Karpas-422 (cell line): ENCODE results near the gene TOP3B. TPM values are rescaled to one million over a fixed set of nuclear protein-coding genes. Genes with fewer than 3 reads are reported as not detected.
"Not testable (repeated sequence)": the region's sequence is repeated elsewhere in the genome, so short reads cannot be mapped to it uniquely, and the experiment has no call there.

Source experiments
- DNase-seq: peaks from one replicate; pipeline ENCODE4 v3.0.0-alpha.2; 2015
- H2AFZ ChIP-seq: fragments of 200-600 bp; sonication (generic); 2 replicates; pipeline ENCODE4 v1.6.1; 2014; ENCODE audit warnings: antibody characterized with exemption, low read length, mixed read lengths
- H3K27ac ChIP-seq: fragments of 200-600 bp; sonication (generic); 2 replicates; pipeline ENCODE4 v1.5.1; 2014; ENCODE audit warnings: mild to moderate bottlenecking, low read length, moderate library complexity
- H3K27me3 ChIP-seq: fragments of 200-600 bp; sonication (generic); 2 replicates; pipeline ENCODE4 v1.6.1; 2014; ENCODE audit warnings: low read length, mixed read lengths
- H3K36me3 ChIP-seq: fragments of 200-600 bp; sonication (generic); 2 replicates; pipeline ENCODE4 v1.6.1; 2014; ENCODE audit warnings: low read length, mixed read lengths; ENCODE audit not compliant: insufficient read depth
- H3K4me1 ChIP-seq: fragments of 200-600 bp; sonication (generic); 2 replicates; pipeline ENCODE4 v1.6.1; 2014; ENCODE audit warnings: mild to moderate bottlenecking, low read length, mixed read lengths
- H3K4me2 ChIP-seq: fragments of 200-600 bp; sonication (generic); 2 replicates; pipeline ENCODE4 v1.6.1; 2014; ENCODE audit warnings: low read length, low read depth, mild to moderate bottlenecking; ENCODE audit not compliant: poor library complexity, severe bottlenecking
- H3K4me3 ChIP-seq: fragments of 200-600 bp; sonication (generic); 2 replicates; pipeline ENCODE4 v1.5.1; 2014; ENCODE audit warnings: mild to moderate bottlenecking, antibody characterized with exemption, low read length, mixed read lengths
- H3K79me2 ChIP-seq: fragments of 200-600 bp; sonication (generic); 2 replicates; pipeline ENCODE4 v1.6.1; 2014; ENCODE audit warnings: mild to moderate bottlenecking, low read length, mixed read lengths
- H3K9ac ChIP-seq: fragments of 200-600 bp; sonication (generic); 2 replicates; pipeline ENCODE4 v1.6.0; 2014; ENCODE audit warnings: low read length
- H3K9me2 ChIP-seq: fragments of 200-600 bp; sonication (generic), shearing (Covaris generic); replicated peaks from 2 replicates; pipeline ENCODE4 v1.6.0; 2014; ENCODE audit warnings: mild to moderate bottlenecking, low read length, moderate library complexity; ENCODE audit not compliant: insufficient read depth
- H3K9me3 ChIP-seq: fragments of 300-700, 200-600 bp; sonication (generic); 2 replicates; pipeline ENCODE4 v1.6.1; 2014; ENCODE audit warnings: low read length, mixed read lengths
- H4K20me1 ChIP-seq: fragments of 200-600 bp; sonication (generic); 2 replicates; pipeline ENCODE4 v1.6.1; 2014; ENCODE audit warnings: mild to moderate bottlenecking, antibody characterized with exemption, low read length, low read depth; ENCODE audit not compliant: insufficient read depth
- total RNA-seq: library from RNA; depleted of rRNA; stranded (reverse); fragments of >200 nt; shearing (Covaris generic); gene quantifications from 2 replicates; pipeline ENCODE4 v1.2.3, GENCODE V29; 2014; ENCODE audit warnings: low replicate concordance

Gene TOP3B
- total RNA-seq, 1 experiment from 2014 or later = 38.1 TPM

DNA sequence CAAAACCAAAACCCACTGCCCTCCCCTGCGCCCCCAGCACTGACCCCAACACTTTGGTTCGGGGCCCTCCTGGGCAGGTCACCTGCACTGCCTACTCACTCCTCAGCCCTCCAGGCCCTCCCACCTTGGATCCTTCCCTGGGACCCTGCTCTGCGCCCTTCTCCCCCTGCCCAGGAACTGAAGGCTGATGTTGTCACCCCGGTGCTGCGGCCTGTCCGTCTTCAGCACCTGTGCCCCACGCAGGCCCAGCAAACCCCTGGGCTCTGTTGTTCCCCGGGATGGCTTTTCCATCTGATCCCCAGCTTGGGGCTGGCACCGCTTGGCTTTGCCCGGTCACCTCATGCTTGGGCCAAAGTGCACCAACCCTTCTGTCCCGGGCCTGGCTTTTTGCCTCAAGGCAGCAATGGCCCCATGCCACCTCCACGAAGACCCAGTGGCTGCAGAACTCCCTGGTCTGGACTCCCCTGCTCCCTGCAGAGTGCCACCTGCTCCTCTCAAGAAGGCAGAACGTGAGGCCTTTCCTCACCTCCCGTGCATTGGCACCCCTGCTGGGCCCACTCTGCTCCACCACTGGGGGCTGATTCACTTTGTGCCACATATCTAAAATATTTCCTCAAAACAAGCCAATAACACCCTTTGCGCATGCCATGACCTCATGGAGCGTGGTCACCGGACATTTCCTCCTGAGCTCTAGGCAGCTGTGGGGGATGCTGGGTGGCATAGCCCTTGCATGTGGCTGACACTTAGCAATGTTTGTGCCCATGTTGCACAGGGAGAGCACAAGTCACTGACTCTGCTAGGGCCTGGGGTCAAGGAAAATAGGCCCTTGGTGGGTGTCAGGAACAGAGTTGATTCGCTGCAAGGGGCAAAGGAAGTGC, 38.8 kb downstream of the TOP3B start:
- no peak overlapping the region for H2AFZ ChIP-seq
- no peaks in the 10 kb centered on the region for H4K20me1 ChIP-seq
- peaks cover 13% of the 10 kb centered on the region for H3K4me1 ChIP-seq
- H3K27ac ChIP-seq = no peak overlapping the region
- H3K4me3 ChIP-seq = no peak overlapping the region
- H3K4me2 ChIP-seq = no peak overlapping the region
- H3K36me3 ChIP-seq = no peaks in the 10 kb centered on the region
- peaks cover 3% of the 10 kb centered on the region; the same call in 1 of the 2 replicates for H3K79me2 ChIP-seq
- H3K27me3 ChIP-seq = no peaks in the 10 kb centered on the region
- no peak overlapping the region for H3K9ac ChIP-seq
- DNase-seq = no peak
- no peaks in the 10 kb centered on the region for H3K9me3 ChIP-seq
- no peaks in the 10 kb centered on the region for H3K9me2 ChIP-seq

DNA sequence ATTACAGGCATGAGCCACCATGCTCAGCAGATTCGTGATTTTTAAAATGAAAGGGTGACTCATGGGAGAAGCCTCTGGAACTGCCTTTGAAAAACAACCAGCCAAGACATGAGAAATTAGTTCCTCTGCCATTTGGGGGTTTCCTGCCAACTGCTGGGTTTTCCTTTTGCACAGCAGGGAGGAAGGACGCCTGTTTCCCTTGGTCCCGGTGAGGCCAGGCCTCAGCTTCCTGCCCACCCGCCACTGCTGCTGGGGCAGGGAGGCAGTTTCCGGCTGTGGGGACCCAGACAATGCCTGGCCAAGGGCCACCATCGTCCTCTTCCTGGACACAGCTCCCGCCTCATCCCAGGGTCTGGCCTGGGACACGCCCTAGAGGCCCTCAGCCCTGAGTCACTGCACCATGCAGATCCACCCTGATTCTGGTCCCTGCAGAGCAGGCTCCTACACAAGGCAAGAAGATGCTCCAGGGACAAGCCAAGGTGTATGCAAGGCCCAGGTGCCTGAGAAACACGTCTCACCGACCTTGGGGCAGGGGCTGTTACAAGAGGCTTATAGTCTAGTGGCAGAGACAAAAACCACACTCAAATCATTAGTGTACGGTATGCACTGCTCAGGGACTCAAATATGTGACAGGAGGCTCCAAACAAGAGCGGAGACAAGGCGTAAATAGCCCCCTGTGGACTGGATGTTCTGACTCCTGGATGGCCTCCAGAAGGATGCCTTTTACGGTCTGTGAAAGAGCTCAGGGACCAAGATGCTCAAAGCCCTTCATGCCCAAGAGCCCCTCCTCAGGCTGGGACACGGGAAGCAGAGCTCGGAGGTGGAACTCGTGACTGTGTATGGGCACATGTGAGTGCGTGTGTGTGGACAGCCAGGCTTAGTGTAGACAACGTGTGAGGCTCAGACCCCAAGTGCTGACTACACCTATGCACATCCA, 39.9 kb downstream of the TOP3B start:
- Histone ChIP-seq H4K20me1 (no peaks in the 10 kb centered on the region), H3K4me3 (no peak overlapping the region), H3K9me2 (no peaks in the 10 kb centered on the region), H3K9me3 (no peaks in the 10 kb centered on the region), H3K27ac (no peak overlapping the region), H3K9ac (no peak overlapping the region), H3K27me3 (no peaks in the 10 kb centered on the region), H3K4me2 (no peak overlapping the region), H3K79me2 (no peaks in the 10 kb centered on the region; the same call in 1 of the 2 replicates), H3K36me3 (no peaks in the 10 kb centered on the region), H3K4me1 (peaks cover 16% of the 10 kb centered on the region), H2AFZ (no peak overlapping the region)
- DNase-seq = no peak

DNA sequence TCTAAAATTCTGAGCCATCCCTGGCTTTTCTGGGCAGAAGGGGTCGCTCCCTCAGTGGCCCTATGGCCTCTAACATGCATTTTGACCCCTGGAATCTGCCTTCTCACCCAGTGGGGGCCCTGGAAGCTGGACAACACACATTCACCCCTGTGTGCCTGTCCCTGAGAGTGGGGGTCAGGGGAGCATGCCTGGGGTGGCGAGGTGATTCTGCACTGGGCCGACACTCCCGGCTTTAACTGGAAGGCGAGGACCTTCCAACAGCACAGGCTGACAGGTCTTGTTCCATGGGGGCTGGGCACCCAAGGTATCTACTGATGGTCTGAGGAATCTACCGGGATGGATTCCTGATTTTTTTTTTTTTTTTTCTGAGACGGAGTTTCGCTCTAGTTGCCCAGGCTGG, 40.7 kb downstream of the TOP3B start:
- Histone ChIP-seq H3K27me3 (no peaks in the 10 kb centered on the region), H3K4me2 (no peak overlapping the region), H3K9me2 (no peaks in the 10 kb centered on the region), H3K79me2 (no peaks in the 10 kb centered on the region), H3K27ac (no peak overlapping the region), H3K4me1 (peaks cover 19% of the 10 kb centered on the region), H3K9ac (no peak overlapping the region), H3K4me3 (no peak overlapping the region), H3K9me3 (no peaks in the 10 kb centered on the region), H4K20me1 (no peaks in the 10 kb centered on the region), H2AFZ (no peak overlapping the region), H3K36me3 (no peaks in the 10 kb centered on the region)
- DNase-seq = no peak

DNA sequence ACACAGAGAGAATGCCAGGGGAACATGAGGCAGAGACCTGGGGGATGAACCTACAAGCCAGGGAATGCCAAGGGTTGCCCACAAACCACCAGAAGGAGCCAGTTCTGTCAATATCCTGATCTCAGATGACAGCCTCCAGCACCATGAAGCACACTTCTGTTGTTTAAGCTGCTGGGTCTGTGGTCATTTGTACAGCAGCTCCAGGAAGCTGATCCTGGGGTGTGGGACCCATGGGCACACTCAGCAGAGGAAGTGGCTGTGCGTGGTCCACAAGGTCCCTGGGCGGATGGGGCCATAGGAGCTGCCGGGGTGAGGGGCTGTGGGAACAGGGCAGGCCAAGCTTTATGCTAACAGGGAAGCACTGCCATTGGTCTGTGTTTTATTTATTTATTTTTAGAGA, 42.1 kb downstream of the TOP3B start:
- DNase-seq = no peak
- Histone ChIP-seq H3K9me2 (no peaks in the 10 kb centered on the region), H3K27ac (no peak overlapping the region), H2AFZ (no peak overlapping the region), H3K4me2 (no peak overlapping the region), H4K20me1 (no peaks in the 10 kb centered on the region), H3K9me3 (no peaks in the 10 kb centered on the region), H3K4me1 (peaks cover 19% of the 10 kb centered on the region), H3K27me3 (no peaks in the 10 kb centered on the region), H3K79me2 (no peaks in the 10 kb centered on the region), H3K36me3 (no peaks in the 10 kb centered on the region), H3K9ac (no peak overlapping the region), H3K4me3 (no peak overlapping the region)

DNA sequence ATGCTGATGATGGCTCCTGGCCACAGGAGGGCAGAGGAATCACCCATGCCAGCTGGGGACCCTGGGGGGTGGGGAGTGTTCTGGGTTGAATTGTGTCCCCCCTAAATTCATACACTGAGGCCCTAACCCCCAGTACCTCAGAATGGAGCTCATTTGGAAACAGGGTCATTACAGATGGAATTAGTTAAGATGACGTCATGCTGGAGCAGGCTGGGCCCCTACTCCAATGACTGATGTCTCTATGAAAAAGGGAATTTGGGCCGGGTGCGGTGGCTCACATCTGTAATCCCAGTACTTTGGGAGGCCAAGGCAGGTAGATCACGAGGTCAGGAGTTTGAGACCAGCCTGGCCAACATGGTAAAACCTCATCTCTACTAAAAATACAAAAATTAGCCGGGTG, 42.7 kb downstream of the TOP3B start:
- H3K4me2 ChIP-seq, H3K9me2 ChIP-seq, H3K27ac ChIP-seq, H2AFZ ChIP-seq, H3K9me3 ChIP-seq, H3K9ac ChIP-seq, DNase-seq, H3K27me3 ChIP-seq, H4K20me1 ChIP-seq, H3K36me3 ChIP-seq, H3K4me3 ChIP-seq, H3K79me2 ChIP-seq: not testable (repeated sequence)
- peaks cover 19% of the 10 kb centered on the region for H3K4me1 ChIP-seq

DNA sequence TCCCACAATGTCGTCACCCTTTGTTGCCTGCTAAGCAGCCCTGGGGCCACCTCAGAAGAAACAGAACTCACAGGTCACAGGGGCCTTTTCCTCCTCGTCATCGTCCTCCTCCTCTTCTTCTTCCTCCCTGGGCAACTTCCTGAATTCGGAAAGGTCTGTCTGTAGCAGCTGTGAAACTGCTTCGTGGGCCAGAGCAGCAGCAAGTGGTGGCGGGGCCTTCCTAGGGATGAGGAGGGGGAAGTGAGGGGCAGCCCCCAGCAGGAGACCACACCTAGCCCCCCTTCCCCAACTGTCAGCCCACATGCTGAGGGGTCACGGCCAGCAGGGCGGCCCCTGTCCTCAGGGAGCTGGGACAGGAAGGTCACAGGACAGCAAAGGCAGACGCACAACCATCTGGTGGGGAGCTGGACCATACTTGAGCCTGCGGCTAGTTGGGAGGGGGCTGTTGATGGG, 43.1 kb downstream of the TOP3B start:
- H3K9me2 ChIP-seq = no peaks in the 10 kb centered on the region
- H3K36me3 ChIP-seq = no peaks in the 10 kb centered on the region
- no peak overlapping the region for H3K4me3 ChIP-seq
- no peak overlapping the region for H3K27ac ChIP-seq
- no peak for DNase-seq
- H2AFZ ChIP-seq = no peak overlapping the region
- no peaks in the 10 kb centered on the region for H3K9me3 ChIP-seq
- H3K27me3 ChIP-seq = no peaks in the 10 kb centered on the region
- H3K4me1 ChIP-seq = peaks cover 19% of the 10 kb centered on the region
- no peaks in the 10 kb centered on the region for H4K20me1 ChIP-seq
- no peak overlapping the region for H3K9ac ChIP-seq
- H3K4me2 ChIP-seq = no peak overlapping the region
- no peaks in the 10 kb centered on the region for H3K79me2 ChIP-seq

DNA sequence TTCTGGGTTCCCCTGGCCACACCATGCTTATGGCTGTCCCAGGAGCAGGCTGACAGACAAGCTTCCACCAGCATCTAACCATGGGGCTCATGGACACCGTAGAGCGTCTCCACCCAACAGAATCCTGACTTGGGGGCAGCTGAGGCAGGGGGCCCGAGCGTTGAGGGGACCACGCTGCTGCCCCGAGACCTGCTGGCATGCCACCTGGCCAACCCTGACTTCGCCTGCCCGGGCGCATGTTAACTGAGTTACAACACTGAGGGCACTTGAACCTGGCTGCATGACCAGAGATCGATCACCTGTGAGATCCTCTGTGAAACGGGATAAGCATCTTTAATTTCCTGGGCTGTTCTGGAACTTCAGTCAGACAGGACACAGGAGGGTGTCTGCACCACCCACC, 43.7 kb downstream of the TOP3B start:
- Histone ChIP-seq H3K36me3 (no peaks in the 10 kb centered on the region), H3K9ac (peak overlapping the region; percentile 67; the same call in 1 of the 2 replicates), H3K9me2 (no peaks in the 10 kb centered on the region), H3K27me3 (no peaks in the 10 kb centered on the region), H3K4me1 (peaks cover 19% of the 10 kb centered on the region), H3K79me2 (no peaks in the 10 kb centered on the region), H3K27ac (0 out of 2 replicates have a peak overlapping the region, but pooled peaks have one; percentile 16), H3K9me3 (no peaks in the 10 kb centered on the region), H4K20me1 (no peaks in the 10 kb centered on the region), H2AFZ (0 out of 2 replicates have a peak overlapping the region, but pooled peaks have one; percentile 86), H3K4me2 (peak overlapping the region; percentile 73), H3K4me3 (peak overlapping the region; percentile 69; the same call in 1 of the 2 replicates)
- DNase-seq = no peak
